GM18526 (cell line): Measurements from ENCODE around the gene PEF1.

Experiments used
- POLR2A ChIP-seq: IDR thresholded peaks from 3 replicates; pipeline ENCODE4 v1.6.1; 2011; ENCODE audit not compliant: insufficient read length; ENCODE audit errors: extremely low read depth

Gene PEF1

GRCh38 chr1:31650161-31651088 lies 5.7 kb upstream of the PEF1 start:
- no peak for TF ChIP-seq POLR2A

DNA sequence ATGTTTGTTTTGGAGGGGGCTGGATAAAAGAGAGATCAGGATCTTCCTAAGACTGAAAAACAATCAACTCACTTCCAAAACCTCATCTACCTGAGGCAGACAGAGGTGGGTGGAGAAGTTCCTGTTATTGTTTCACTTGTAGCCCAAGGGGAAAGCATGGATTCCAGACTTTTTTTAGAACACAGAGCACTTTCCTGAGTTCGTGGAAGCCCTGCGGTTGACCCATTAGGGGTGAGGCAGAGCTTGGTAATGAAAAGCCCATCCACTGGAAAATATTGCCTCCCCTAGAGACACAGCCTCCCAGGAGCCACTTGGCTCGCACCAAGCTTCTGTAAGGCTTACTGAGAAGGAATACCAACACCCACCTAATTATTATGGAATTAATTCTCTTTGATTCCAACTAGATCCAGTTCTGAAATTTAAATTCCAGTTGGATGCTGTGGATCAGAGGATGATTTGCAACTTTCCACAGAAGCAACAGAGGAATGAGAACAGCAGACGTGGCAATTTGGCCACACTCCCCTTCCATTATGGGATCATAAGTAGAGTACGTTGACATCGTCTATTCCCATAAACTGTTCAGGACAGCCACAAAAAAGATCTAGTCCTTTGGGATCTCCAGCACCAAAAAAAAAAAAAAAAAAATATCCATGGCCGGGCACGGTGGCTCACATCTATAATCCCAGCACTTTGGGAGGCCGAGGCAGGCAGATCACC lies 4.1 kb upstream of the PEF1 start:
- TF ChIP-seq POLR2A, result no peak

DNA sequence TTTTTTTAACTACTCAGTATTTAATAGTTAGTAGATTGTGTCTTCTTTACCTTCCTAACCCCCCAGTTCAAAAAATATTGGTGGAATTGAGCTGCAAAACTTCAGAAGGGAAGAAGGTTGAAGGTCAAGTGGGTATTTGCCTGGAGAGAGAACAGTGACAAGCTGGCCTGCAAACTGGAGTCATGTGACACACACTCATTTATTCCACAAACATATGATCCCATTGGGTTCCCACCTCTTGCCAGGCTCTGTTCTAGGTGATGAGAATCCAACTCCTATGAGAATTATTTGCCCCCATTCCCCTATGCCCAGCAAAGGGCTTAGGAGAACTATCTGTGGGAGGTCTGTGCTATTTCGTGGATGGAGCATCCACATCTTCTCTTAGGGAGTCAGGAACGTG lies 3.5 kb upstream of the PEF1 start:
- no peak for TF ChIP-seq POLR2A

- TF ChIP-seq POLR2A, result no peak
Observed at GRCh38 chr1:31647106-31647505, 2.4 kb upstream of the PEF1 start.

DNA sequence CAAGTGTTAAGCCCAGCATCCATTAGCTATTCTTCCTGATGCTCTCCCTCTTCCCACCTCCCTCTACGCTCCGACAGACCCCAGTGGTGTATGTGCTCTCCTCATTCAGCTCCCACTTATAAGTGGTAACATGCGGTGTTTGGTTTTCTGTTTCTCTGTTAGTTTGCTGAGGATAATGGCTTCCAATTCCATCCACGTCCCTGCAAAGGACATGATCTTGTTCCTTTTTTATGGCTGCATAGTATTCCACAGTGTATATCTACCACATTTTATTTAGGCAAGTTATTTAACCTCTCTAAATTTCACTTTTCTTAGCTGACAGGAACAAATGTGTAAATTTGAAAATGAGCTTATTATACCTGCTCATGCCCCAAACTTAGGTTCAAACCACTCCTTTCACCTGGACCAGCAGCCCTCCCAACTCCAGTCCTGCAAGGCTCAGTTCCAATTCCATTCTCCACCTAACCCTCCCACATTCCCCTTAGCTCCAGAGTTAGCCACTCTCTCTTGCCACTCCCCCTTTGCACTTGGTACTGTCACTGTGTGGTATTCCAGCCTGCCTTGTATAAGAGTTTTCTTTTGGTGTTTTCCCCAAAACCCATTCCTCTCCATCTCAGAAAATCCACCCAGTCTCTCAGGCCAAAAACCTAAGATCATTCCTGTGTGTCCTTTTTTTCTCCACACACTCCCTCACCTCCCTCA lies 1.7 kb upstream of the PEF1 start:
- no peak for TF ChIP-seq POLR2A

GRCh38 chr1:31645274-31645568 lies 545 bp upstream of the PEF1 start:
- no peak for TF ChIP-seq POLR2A

GRCh38 chr1:31643976-31644559 lies 608 bp downstream of the PEF1 start:
- TF ChIP-seq POLR2A, result no peak

GRCh38 chr1:31642897-31643296 lies 1.8 kb downstream of the PEF1 start:
- TF ChIP-seq POLR2A, result no peak

DNA sequence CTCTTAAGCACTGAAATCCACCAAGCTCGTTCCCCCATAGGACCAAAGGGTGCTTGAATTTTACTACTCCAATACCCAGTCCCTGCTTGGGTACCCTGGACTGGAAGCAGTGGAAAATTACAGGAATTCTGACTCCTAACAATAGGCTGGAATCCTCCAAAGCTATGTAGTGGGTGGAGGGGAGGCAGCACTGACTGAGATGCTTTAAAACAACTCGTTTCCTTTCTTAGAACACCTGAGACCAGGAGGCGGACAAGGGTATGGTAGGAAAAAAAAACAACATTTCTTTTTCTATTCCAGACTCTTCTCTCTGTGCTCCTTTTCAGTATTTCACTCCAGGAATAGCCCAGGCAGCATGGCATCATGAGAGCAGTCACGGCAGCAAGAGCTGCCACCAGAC lies 2.3 kb downstream of the PEF1 start:
- TF ChIP-seq POLR2A, result no peak

DNA sequence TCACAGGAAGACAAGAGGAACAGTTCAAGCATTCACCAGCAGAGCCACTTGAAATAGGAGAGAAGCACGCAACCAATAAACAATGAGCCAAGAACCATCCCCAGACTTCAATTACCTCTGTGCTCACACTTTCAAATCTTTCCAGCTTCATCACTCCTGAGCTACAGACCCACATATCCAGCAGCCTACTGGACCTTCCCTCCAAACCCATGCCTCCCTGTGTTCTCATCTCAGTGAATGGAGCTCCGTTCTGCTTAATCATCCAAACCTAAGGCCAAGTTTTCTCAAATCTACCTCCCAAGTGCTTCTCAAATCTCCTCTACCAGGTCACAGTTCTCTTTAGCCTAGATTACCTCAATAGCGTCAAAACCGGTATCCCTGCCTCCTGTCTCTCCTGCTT lies 3.7 kb downstream of the PEF1 start:
- TF ChIP-seq POLR2A, result no peak

DNA sequence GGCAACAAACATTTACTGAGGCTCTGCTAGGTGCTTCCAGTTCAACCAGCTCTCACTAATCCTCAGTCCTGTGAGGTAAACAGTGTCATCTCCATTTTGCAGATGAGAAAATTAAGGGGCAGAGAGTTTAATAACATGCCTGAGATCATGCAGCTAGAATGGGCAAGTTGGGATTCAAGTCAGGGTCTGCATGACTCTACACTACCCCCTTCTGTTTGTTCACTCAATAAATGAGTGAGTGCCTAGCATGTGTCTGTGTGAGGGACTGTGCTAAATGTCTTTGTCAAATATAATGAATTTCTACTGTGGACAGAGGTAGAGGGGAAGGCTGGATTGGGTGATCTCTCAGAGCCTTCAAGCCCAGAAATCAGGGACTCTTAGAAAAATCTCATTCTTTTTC lies 4.5 kb downstream of the PEF1 start:
- TF ChIP-seq POLR2A, result no peak

- no peak for TF ChIP-seq POLR2A
Observed at GRCh38 chr1:31639543-31639942, 5.1 kb downstream of the PEF1 start.

- no peak for TF ChIP-seq POLR2A
Observed at GRCh38 chr1:31637915-31638673, 6.6 kb downstream of the PEF1 start.

DNA sequence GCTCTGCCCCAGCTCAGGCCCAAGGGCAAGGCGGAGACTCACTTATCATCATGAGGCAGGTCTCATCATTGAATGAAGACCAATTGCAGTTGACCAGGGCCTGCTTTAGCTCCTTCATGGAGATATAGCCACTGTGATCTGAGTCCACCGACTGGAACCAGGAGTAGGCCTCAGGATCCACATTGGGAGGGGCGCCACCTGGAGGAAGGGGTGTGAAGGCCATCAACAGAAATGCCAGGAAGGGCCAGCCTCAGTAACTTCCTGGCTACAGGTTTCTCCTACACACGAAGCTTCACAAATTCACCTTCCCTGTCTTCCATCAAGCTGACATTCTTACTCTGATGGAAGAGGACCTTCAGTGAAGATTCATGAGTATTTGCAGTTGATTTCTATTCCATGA lies 11.6 kb downstream of the PEF1 start:
- TF ChIP-seq POLR2A, result no peak

- TF ChIP-seq POLR2A, result no peak
Observed at GRCh38 chr1:31632649-31633048, 12.0 kb downstream of the PEF1 start.
